K562 (cell line): Measurements from ENCODE around the gene GP1BB. TPM values are rescaled to one million over a fixed set of nuclear protein-coding genes. Genes with fewer than 3 reads are reported as not detected.

Source experiments
- ATF2 ChIP-seq: sonication (generic); formaldehyde crosslinking; IDR thresholded peaks from 2 replicates; pipeline ENCODE4 v1.8.1; 2022; ENCODE audit warnings: missing genetic modification reagents
- CEBPZ ChIP-seq: fragments of 150-350 bp; IDR thresholded peaks from 2 replicates; pipeline ENCODE4 v1.6.1; 2014; ENCODE audit warnings: low read depth, mild to moderate bottlenecking, low read length, borderline replicate concordance
- ETS2 ChIP-seq: IDR thresholded peaks from 2 replicates; pipeline ENCODE4 v1.6.1; 2016; ENCODE audit warnings: borderline replicate concordance, missing genetic modification characterization, mild to moderate bottlenecking, moderate library complexity, missing compliant biosample characterization; ENCODE audit not compliant: poor library complexity, severe bottlenecking
- GATA2 ChIP-seq: sonication (generic); formaldehyde crosslinking; IDR thresholded peaks from 2 replicates; pipeline ENCODE4 v1.4.0; 2020; ENCODE audit warnings: mild to moderate bottlenecking, missing genetic modification reagents
- IFI16 ChIP-seq: fragments of 250-450 bp; sonication (Bioruptor Pico); IDR thresholded peaks from 2 replicates; pipeline ENCODE4 v2.1.2; 2022; ENCODE audit warnings: mild to moderate bottlenecking, inconsistent platforms
- NCOA6 ChIP-seq: fragments of 450-650 bp; IDR thresholded peaks from 2 replicates; pipeline ENCODE4 v1.6.1; 2017; ENCODE audit warnings: mild to moderate bottlenecking
- NR1H2 ChIP-seq: sonication (generic); formaldehyde crosslinking; IDR thresholded peaks from 2 replicates; pipeline ENCODE4 v1.4.0; 2020; ENCODE audit warnings: mild to moderate bottlenecking, missing genetic modification reagents
- PYGO2 ChIP-seq: fragments of 450-650 bp; IDR thresholded peaks from 2 replicates; pipeline ENCODE4 v1.6.1; 2016; ENCODE audit warnings: mild to moderate bottlenecking, missing genetic modification characterization, moderate library complexity, missing compliant biosample characterization
- USF1 ChIP-seq: sonication (generic); formaldehyde crosslinking; IDR thresholded peaks from 2 replicates; pipeline ENCODE4 v1.9.0; 2022; ENCODE audit warnings: mild to moderate bottlenecking, missing genetic modification reagents
- ZFX ChIP-seq: sonication (generic); formaldehyde crosslinking; IDR thresholded peaks from 2 replicates; pipeline ENCODE4 v1.8.0; 2022; ENCODE audit warnings: mild to moderate bottlenecking, missing genetic modification reagents, moderate library complexity
- polyA plus RNA-seq, 8 experiments: library from polyadenylated mRNA; depleted of rRNA in 4 of 8; stranded (reverse) in 5 of 8; unstranded in 3 of 8; fragments of >200 nt; fragmentation: Nextera tagmentation in 2 of 8; fragmentation: Illumina TruSeq in 1 of 8; extraction: Ambion mirVana in 2 of 8; extraction: Trizol in 1 of 8; gene quantifications; 2 replicates each; pipeline versions ENCODE4 v1.2.1 to v1.2.3, GENCODE V29; 2011 to 2014; ENCODE audit warnings: inconsistent platforms in 1 of 8, missing spikeins in 1 of 8
- total RNA-seq, 7 experiments: library from RNA; depleted of rRNA in 6 of 7; stranded (reverse); fragments of >200 nt in 6 of 7; fragmentation: Illumina TruSeq in 2 of 7; extraction: Trizol in 2 of 7; gene quantifications; 2 replicates each; pipeline versions ENCODE4 v1.2.1 to v1.2.3, GENCODE V29; 2011 to 2021; ENCODE audit warnings: low replicate concordance in 1 of 7
- TF ChIP-seq, protein P1 (sequence below): fragments of 450-650 bp; IDR thresholded peaks from 2 replicates; pipeline ENCODE4 v1.7.1; 2018; ENCODE audit warnings: mild to moderate bottlenecking, low read depth; ENCODE audit not compliant: partially characterized antibody
- TF ChIP-seq, protein P2 (sequence below): fragments of 250-450 bp; sonication (Bioruptor Pico); IDR thresholded peaks from 2 replicates; pipeline ENCODE4 v1.4.0; 2020; ENCODE audit warnings: borderline replicate concordance
- TF ChIP-seq, protein P3 (sequence below), 3 experiments: fragments of 200-800 bp in 1 of 3; sonication (Bioruptor generic) in 1 of 3; sonication (generic) in 1 of 3; formaldehyde crosslinking in 1 of 3; IDR thresholded peaks; 2 replicates each; pipeline versions ENCODE4 v1.6.1 to v1.8.0; 2016 to 2022; ENCODE audit warnings: mild to moderate bottlenecking in 2 of 3, missing compliant biosample characterization in 2 of 3, missing genetic modification characterization in 2 of 3, missing genetic modification reagents in 1 of 3

The GP1BB gene
- total and polyA plus RNA-seq, 9 of the 15 experiments (the other 6 are each of a cell fraction or from before 2014, with no cell fraction given) = 0.69 to 162 (median 2.8) TPM

- TF ChIP-seq ATF2 (CRISPR knock-in tag) (no peak), GATA2 (no peak), PYGO2 (tag) (no peak), ZFX (no peak), IFI16 (CRISPR knock-in tag) (no peak), NR1H2 (CRISPR knock-in tag) (no peak), CEBPZ (no peak), NCOA6 (no peak), ETS2 (no peak), USF1 (no peak)
- TF ChIP-seq, protein P1, sequence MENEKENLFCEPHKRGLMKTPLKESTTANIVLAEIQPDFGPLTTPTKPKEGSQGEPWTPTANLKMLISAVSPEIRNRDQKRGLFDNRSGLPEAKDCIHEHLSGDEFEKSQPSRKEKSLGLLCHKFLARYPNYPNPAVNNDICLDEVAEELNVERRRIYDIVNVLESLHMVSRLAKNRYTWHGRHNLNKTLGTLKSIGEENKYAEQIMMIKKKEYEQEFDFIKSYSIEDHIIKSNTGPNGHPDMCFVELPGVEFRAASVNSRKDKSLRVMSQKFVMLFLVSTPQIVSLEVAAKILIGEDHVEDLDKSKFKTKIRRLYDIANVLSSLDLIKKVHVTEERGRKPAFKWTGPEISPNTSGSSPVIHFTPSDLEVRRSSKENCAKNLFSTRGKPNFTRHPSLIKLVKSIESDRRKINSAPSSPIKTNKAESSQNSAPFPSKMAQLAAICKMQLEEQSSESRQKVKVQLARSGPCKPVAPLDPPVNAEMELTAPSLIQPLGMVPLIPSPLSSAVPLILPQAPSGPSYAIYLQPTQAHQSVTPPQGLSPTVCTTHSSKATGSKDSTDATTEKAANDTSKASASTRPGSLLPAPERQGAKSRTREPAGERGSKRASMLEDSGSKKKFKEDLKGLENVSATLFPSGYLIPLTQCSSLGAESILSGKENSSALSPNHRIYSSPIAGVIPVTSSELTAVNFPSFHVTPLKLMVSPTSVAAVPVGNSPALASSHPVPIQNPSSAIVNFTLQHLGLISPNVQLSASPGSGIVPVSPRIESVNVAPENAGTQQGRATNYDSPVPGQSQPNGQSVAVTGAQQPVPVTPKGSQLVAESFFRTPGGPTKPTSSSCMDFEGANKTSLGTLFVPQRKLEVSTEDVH = no peak
- TF ChIP-seq, protein P2, sequence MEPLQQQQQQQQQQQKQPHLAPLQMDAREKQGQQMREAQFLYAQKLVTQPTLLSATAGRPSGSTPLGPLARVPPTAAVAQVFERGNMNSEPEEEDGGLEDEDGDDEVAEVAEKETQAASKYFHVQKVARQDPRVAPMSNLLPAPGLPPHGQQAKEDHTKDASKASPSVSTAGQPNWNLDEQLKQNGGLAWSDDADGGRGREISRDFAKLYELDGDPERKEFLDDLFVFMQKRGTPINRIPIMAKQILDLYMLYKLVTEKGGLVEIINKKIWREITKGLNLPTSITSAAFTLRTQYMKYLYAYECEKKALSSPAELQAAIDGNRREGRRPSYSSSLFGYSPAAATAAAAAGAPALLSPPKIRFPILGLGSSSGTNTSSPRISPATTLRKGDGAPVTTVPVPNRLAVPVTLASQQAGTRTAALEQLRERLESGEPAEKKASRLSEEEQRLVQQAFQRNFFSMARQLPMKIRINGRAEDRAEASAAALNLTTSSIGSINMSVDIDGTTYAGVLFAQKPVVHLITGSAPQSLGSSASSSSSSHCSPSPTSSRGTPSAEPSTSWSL = peak; percentile 93; the same call in 1 of the 2 replicates
- TF ChIP-seq, protein P3, sequence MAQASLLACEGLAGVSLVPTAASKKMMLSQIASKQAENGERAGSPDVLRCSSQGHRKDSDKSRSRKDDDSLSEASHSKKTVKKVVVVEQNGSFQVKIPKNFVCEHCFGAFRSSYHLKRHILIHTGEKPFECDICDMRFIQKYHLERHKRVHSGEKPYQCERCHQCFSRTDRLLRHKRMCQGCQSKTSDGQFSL (CRISPR knock-in tag; IDR thresholded peaks at IDR 0.05) = no peak
- TF ChIP-seq, protein P3 (tag; IDR thresholded peaks at IDR 0.05) = no peak
Observed at GRCh38 chr22:19730655-19731360, 7.5 kb downstream of the GP1BB start (continued).
